ENCODE measurements around the gene HSBP1L1.

DNA sequence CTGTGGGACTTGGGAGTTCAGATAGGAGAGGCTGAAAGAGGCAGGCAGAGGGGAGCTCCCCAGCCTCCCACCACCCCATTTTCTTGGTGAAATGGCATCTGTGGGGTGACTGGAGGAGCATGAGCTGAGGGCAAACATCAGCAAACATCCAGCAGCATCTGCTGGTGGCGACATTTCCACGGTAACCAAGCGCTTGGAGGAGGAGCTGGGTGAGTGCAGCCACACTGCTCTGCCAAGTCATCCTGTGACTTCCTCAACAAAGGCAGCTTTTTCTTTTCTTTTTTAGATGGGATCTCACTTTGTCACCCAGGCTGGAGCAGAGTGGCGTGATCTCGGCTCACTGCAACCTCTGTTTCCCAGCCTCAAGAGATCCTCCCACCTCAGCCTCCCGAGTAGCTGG is 18.3 kb downstream of the HSBP1L1 start:
- TF ChIP-seq, protein P1, sequence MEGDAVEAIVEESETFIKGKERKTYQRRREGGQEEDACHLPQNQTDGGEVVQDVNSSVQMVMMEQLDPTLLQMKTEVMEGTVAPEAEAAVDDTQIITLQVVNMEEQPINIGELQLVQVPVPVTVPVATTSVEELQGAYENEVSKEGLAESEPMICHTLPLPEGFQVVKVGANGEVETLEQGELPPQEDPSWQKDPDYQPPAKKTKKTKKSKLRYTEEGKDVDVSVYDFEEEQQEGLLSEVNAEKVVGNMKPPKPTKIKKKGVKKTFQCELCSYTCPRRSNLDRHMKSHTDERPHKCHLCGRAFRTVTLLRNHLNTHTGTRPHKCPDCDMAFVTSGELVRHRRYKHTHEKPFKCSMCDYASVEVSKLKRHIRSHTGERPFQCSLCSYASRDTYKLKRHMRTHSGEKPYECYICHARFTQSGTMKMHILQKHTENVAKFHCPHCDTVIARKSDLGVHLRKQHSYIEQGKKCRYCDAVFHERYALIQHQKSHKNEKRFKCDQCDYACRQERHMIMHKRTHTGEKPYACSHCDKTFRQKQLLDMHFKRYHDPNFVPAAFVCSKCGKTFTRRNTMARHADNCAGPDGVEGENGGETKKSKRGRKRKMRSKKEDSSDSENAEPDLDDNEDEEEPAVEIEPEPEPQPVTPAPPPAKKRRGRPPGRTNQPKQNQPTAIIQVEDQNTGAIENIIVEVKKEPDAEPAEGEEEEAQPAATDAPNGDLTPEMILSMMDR (IDR thresholded peaks at IDR 0.05) = no peak
- TF ChIP-seq POLR2A (IDR thresholded peaks at IDR 0.05) = no peak

Data from thyroid gland (tissue), 4 donors.